Measurements from ENCODE around the gene BNIPL. TPM values are rescaled to one million over a fixed set of nuclear protein-coding genes. Genes with fewer than 3 reads are reported as not detected.

Gene BNIPL
- total RNA-seq, 2 experiments from 2014 or later, result 0.30 to 0.42 TPM

DNA sequence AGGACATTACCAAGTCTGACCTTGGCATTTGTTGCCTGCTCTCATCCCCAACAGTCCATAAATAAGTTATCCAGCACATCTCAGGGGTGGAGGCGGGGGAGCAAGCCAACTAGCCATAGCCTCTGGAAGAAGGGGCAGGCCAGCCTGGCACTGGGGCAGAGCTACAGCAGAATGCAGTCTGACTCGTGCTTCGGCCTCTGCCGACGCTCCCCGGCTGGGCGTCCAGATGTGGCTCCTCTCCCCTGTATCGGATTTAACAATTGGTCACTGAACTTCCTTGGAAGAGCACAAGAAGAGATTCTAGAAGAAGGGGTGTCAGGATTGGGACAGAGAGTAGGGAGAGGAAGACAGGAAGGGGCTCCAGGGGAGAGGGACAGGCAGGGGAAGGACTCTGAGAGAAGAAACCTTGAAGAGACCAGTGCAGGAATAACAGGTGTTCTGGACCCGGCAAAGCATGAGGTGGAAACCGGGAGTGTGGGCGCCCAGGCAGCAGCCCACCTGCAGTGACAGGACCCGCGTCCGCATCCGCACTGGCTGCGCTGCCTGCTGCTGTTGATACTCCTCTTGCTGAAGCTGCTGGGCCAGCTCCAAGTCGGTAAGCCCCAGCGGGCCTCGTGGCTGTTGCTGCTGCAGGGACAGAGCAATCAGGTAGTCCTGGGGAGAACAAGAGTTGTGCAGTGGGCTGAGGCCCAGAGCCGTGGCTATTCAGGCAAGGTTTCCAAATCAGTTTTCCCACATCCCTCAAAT, 39.1 kb upstream of the BNIPL start:
- CTCF ChIA-PET, result interaction anchor here (0.8 to 2.9 kb wide), 3 partner anchors 9 to 74 kb away, joined by 3 to 29 read pairs (median 15); partner anchors contain the start of gene MINDY1
- TF ChIP-seq, protein P1, sequence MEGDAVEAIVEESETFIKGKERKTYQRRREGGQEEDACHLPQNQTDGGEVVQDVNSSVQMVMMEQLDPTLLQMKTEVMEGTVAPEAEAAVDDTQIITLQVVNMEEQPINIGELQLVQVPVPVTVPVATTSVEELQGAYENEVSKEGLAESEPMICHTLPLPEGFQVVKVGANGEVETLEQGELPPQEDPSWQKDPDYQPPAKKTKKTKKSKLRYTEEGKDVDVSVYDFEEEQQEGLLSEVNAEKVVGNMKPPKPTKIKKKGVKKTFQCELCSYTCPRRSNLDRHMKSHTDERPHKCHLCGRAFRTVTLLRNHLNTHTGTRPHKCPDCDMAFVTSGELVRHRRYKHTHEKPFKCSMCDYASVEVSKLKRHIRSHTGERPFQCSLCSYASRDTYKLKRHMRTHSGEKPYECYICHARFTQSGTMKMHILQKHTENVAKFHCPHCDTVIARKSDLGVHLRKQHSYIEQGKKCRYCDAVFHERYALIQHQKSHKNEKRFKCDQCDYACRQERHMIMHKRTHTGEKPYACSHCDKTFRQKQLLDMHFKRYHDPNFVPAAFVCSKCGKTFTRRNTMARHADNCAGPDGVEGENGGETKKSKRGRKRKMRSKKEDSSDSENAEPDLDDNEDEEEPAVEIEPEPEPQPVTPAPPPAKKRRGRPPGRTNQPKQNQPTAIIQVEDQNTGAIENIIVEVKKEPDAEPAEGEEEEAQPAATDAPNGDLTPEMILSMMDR (IDR thresholded peaks at IDR 0.05), result no peak

DNA sequence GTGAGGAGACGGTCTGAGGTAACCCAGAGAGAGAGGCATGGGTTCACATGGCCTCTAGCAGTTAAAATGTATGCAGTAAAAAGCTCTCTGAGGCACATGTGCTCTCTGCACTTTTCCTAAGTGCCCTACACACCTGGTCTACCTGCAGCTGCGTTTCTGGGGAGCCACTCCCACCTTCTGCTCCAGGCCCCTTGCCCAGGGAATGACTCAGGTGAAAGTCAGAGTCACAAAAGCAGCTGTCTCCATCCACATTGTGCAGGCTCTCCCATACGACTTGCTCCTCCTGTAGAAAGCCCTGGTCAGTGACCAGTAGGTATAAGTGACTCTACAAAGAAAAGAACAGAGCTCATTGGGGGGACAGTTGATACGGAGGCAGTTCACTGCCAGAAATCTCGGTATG, 38.4 kb upstream of the BNIPL start:
- Histone ChIP-seq H3K4me3 (ENCODE audit: low read length) (no peak overlapping the region), H3K36me3 (ENCODE audit: insufficient read depth, low read length) (peaks cover 60% of the 10 kb centered on the region), H3K4me1 (ENCODE audit: insufficient read depth, low read length) (peaks cover 47% of the 10 kb centered on the region), H3K27me3 (ENCODE audit: control insufficient read depth in 1 of 2, insufficient read depth in 2 of 2, low read length in 2 of 2) (no peaks in the 10 kb centered on the region), H3K27ac (ENCODE audit: low read depth in 1 of 2, low read length in 2 of 2) (no peak overlapping the region), H3K9me3 (ENCODE audit: control insufficient read depth in 1 of 2, insufficient read depth in 1 of 2, low read length in 2 of 2) (no peaks in the 10 kb centered on the region)
- ChIA-PET CTCF (interaction anchor here (0.8 kb wide), 1 partner anchor 73 kb away, joined by 3 read pairs; no protein-coding TSS in a partner anchor), POLR2A (interaction anchor here (0.6 to 0.9 kb wide), 2 partner anchors 192 to 224 kb away, joined by 3 read pairs; partner anchors contain the start of gene VPS72)
- H3K36me3 Mint-ChIP-seq (ENCODE audit: low read depth), result peaks cover 70% of the 10 kb centered on the region
- TF ChIP-seq, protein P1 (IDR thresholded peaks at IDR 0.05), result no peak
- no peaks in the 10 kb centered on the region for H3K9me3 Mint-ChIP-seq
- DNase-seq (no peak), ATAC-seq (ENCODE audit: poor library complexity) (no peak)
- no peaks in the 10 kb centered on the region for H3K27me3 Mint-ChIP-seq
- H3K4me3 Mint-ChIP-seq, result no peak overlapping the region
- H3K4me1 Mint-ChIP-seq (ENCODE audit: low read depth), result peaks cover 36% of the 10 kb centered on the region
- H3K27ac Mint-ChIP-seq, result no peak overlapping the region
- intact Hi-C loops (cut with DNase I, micrococcal nuclease), result loop anchor here in 1 of 2 experiments (5.0 kb wide), 2 partner anchors 436 to 536 kb away; no protein-coding TSS in a partner anchor

More for the DNA sequence above, 39.1 kb upstream of the BNIPL start:
- Mint-ChIP-seq H3K9me3 (no peaks in the 10 kb centered on the region), H3K4me3 (no peak overlapping the region), H3K36me3 (ENCODE audit: low read depth) (peaks cover 64% of the 10 kb centered on the region), H3K27me3 (no peaks in the 10 kb centered on the region), H3K27ac (no peak overlapping the region), H3K4me1 (ENCODE audit: low read depth) (peaks cover 30% of the 10 kb centered on the region)
- no peak for DNase-seq
- no peaks in the 10 kb centered on the region for H3K9me3 ChIP-seq (ENCODE audit: control insufficient read depth in 1 of 2, insufficient read depth in 1 of 2, low read length in 2 of 2)
- POLR2A ChIA-PET, result interaction anchor here (0.6 to 1.4 kb wide), 3 partner anchors 9 to 224 kb away, joined by 3 to 7 read pairs (median 3); partner anchors contain the start of genes MINDY1 and VPS72
- H3K36me3 ChIP-seq (ENCODE audit: insufficient read depth, low read length), result peaks cover 55% of the 10 kb centered on the region
- intact Hi-C loops (cut with DNase I, micrococcal nuclease), result loop anchor here in 1 of 2 experiments (5.0 kb wide), 2 partner anchors 435 to 535 kb away; no protein-coding TSS in a partner anchor
- H3K4me1 ChIP-seq (ENCODE audit: insufficient read depth, low read length), result peaks cover 41% of the 10 kb centered on the region
- no peaks in the 10 kb centered on the region for H3K27me3 ChIP-seq (ENCODE audit: control insufficient read depth in 1 of 2, insufficient read depth in 2 of 2, low read length in 2 of 2)
- no peak overlapping the region for H3K4me3 ChIP-seq (ENCODE audit: low read length)
- no peak for ATAC-seq (ENCODE audit: poor library complexity)
- H3K27ac ChIP-seq (ENCODE audit: low read depth in 1 of 2, low read length in 2 of 2), result no peak overlapping the region

DNA sequence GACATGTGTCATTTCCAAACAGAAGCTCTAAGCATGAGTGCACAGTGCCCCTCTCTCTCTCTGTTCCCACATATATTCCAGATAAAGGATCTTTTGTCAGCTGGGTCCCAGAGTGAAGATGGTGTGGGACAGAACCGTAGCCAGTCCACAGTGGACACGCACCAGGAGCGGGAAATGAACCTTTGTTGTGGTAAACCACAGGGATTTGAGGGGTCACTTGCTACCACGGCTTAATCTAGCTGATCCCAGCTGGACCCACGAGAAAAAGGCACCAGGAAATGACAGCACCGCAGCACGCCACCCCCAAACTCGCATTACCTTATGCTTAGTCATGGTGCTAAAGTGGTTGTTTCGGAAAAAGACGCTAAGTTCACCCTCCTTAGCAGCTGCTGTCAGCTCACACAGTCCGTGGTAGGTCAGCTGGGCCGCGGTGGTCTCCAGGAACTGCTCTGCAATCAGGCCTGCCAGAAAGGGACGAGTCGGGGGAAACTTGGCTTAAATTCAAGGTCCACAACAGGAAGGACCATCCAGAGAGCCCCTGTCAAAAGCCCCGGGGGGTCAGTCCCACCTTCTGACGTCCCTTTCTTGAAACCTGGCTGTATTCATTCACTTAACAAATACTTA, 37.2 kb upstream of the BNIPL start:
- H3K27ac Mint-ChIP-seq, result peak overlapping the region; percentile 47
- H3K4me3 Mint-ChIP-seq, result no peak overlapping the region
- peaks cover 60% of the 10 kb centered on the region for H3K36me3 ChIP-seq (ENCODE audit: insufficient read depth, low read length)
- ChIA-PET POLR2A (interaction anchor here (1.2 to 1.7 kb wide), 2 partner anchors 17 to 24 kb away, joined by 3 read pairs; partner anchors contain the start of genes ANXA9 and CERS2), CTCF (interaction anchor here (0.6 to 1.5 kb wide), 2 partner anchors 42 to 404 kb away, joined by 3 read pairs; no protein-coding TSS in a partner anchor)
- intact Hi-C loops (cut with DNase I, micrococcal nuclease), result loop anchor here in 1 of 2 experiments (5.0 kb wide), 2 partner anchors 437 to 537 kb away; no protein-coding TSS in a partner anchor
- no peaks in the 10 kb centered on the region for H3K27me3 ChIP-seq (ENCODE audit: control insufficient read depth in 1 of 2, insufficient read depth in 2 of 2, low read length in 2 of 2)
- TF ChIP-seq, protein P1 (IDR thresholded peaks at IDR 0.05), result no peak
- no peak overlapping the region for H3K4me3 ChIP-seq (ENCODE audit: low read length)
- ATAC-seq (ENCODE audit: poor library complexity) (no peak), DNase-seq (peak in 1 of 14 experiments; percentile 22)
- H3K9me3 ChIP-seq (ENCODE audit: control insufficient read depth in 1 of 2, insufficient read depth in 1 of 2, low read length in 2 of 2), result no peaks in the 10 kb centered on the region
- H3K4me1 ChIP-seq (ENCODE audit: insufficient read depth, low read length), result peaks cover 58% of the 10 kb centered on the region
- peaks cover 47% of the 10 kb centered on the region for H3K4me1 Mint-ChIP-seq (ENCODE audit: low read depth)
- H3K27ac ChIP-seq (ENCODE audit: low read depth in 1 of 2, low read length in 2 of 2), result peak overlapping the region in 1 of 2 donors; percentile 19
- no peaks in the 10 kb centered on the region for H3K9me3 Mint-ChIP-seq
- peaks cover 74% of the 10 kb centered on the region for H3K36me3 Mint-ChIP-seq (ENCODE audit: low read depth)
- H3K27me3 Mint-ChIP-seq, result no peaks in the 10 kb centered on the region

Measured in CD4-positive, alpha-beta T cell (primary cell).